VCaP (cell line): ENCODE results near the gene MS4A15.
A peak's percentile ranks its signal among the peaks of the same experiment; 100 is the strongest.

Experiments
- H3K27ac ChIP-seq: fragments of 450-650 bp; 2 replicates; pipeline ENCODE4 v1.5.1; 2017
- CTCF ChIP-seq: fragments of 450-650 bp; conservative IDR thresholded peaks from 2 replicates; pipeline ENCODE4 v1.5.1; 2017; ENCODE audit warnings: mild to moderate bottlenecking, moderate library complexity

Gene MS4A15

GRCh38 chr11:60757231-60757800 lies 649 bp downstream of the MS4A15 start:
- no peak for TF ChIP-seq CTCF
- H3K27ac ChIP-seq: no peak overlapping the region; the same call in 1 of the 2 replicates

GRCh38 chr11:60758671-60759070 lies 2.0 kb downstream of the MS4A15 start:
- peak overlapping the region; percentile 35; the same call in 1 of the 2 replicates for H3K27ac ChIP-seq

GRCh38 chr11:60759438-60760225 lies 3.0 kb downstream of the MS4A15 start:
- H3K27ac ChIP-seq: peak overlapping the region; percentile 35; the same call in 1 of the 2 replicates

- no peak for TF ChIP-seq CTCF
- H3K27ac ChIP-seq: no peak overlapping the region
Measured at GRCh38 chr11:60761436-60762190, 4.9 kb downstream of the MS4A15 start.

- no peak overlapping the region for H3K27ac ChIP-seq
- TF ChIP-seq CTCF: peak; percentile 61
Measured at GRCh38 chr11:60762851-60763691, 6.4 kb downstream of the MS4A15 start.

- no peak for TF ChIP-seq CTCF
- H3K27ac ChIP-seq: no peak overlapping the region
Measured at GRCh38 chr11:60763692-60764369, 7.2 kb downstream of the MS4A15 start.

GRCh38 chr11:60764879-60765278 lies 8.2 kb downstream of the MS4A15 start:
- H3K27ac ChIP-seq: no peak overlapping the region
- TF ChIP-seq CTCF: no peak
